HG02970 (cell line): ENCODE measurements around the gene WDR33.

Source experiments
- ATAC-seq: cut with Tn5 transposase; IDR thresholded peaks from one replicate; pipeline ENCODE4 v1.9.1; 2021; ENCODE audit warnings: mild to moderate bottlenecking, moderate library complexity, moderate number of reproducible peaks; ENCODE audit not compliant: unreplicated experiment, low FRiP score

The WDR33 gene

GRCh38 chr2:127700527-127701192, 110.3 kb downstream of the WDR33 start:
- ATAC-seq, result peak; percentile 43

GRCh38 chr2:127698553-127699355, 112.2 kb downstream of the WDR33 start:
- no peak for ATAC-seq

- ATAC-seq, result no peak
These were observed 113.3 kb downstream of the WDR33 start for GRCh38 chr2:127697482-127698180.

GRCh38 chr2:127695491-127696472, 115.2 kb downstream of the WDR33 start:
- no peak for ATAC-seq

GRCh38 chr2:127694986-127695385, 116.0 kb downstream of the WDR33 start:
- no peak for ATAC-seq

GRCh38 chr2:127690696-127691095, 120.3 kb downstream of the WDR33 start:
- no peak for ATAC-seq

GRCh38 chr2:127688405-127688804, 122.6 kb downstream of the WDR33 start:
- ATAC-seq, result no peak

- ATAC-seq, result no peak
These were observed 125.4 kb downstream of the WDR33 start for GRCh38 chr2:127685410-127686080.

GRCh38 chr2:127683757-127684156, 127.2 kb downstream of the WDR33 start:
- no peak for ATAC-seq

GRCh38 chr2:127683056-127683455, 127.9 kb downstream of the WDR33 start:
- no peak for ATAC-seq

GRCh38 chr2:127681976-127682857, 128.8 kb downstream of the WDR33 start:
- no peak for ATAC-seq

- no peak for ATAC-seq
These were observed 129.6 kb downstream of the WDR33 start for GRCh38 chr2:127681288-127681804.

- ATAC-seq, result no peak
These were observed 130.2 kb downstream of the WDR33 start for GRCh38 chr2:127680706-127681287.

- no peak for ATAC-seq
These were observed 131.2 kb downstream of the WDR33 start for GRCh38 chr2:127679680-127680361.

- no peak for ATAC-seq
These were observed 132.0 kb downstream of the WDR33 start for GRCh38 chr2:127678991-127679390.

- ATAC-seq, result no peak
These were observed 132.4 kb downstream of the WDR33 start for GRCh38 chr2:127678531-127678930.

GRCh38 chr2:127676906-127677305, 134.1 kb downstream of the WDR33 start:
- ATAC-seq, result no peak
